A204.1 (cell line): Measurements from ENCODE around the gene PPIB.

Source experiments
- FAIRE-seq: peaks from 2 replicates; lab custom pipeline; 2012; peaks lifted over from hg19 to GRCh38; lab: Jason Lieb, UNC

The PPIB gene

GRCh38 chr15:64162869-64163658 lies at the start of gene PPIB:
Gene PPIB (minus strand): TSS chr15:64163022. CDS start chr15:64162986, 36 bp downstream.
- peak; percentile 29 for FAIRE-seq

GRCh38 chr15:64211696-64212095 lies 48.9 kb upstream of the PPIB start:
- no peak for FAIRE-seq

GRCh38 chr15:64210371-64210770 lies 47.5 kb upstream of the PPIB start:
- no peak for FAIRE-seq

GRCh38 chr15:64209680-64210334 lies 47.0 kb upstream of the PPIB start:
- peak; percentile 97 for FAIRE-seq

- FAIRE-seq, result no peak
Measured at GRCh38 chr15:64205202-64205601, 42.4 kb upstream of the PPIB start.

- no peak for FAIRE-seq
Measured at GRCh38 chr15:64197425-64197824, 34.6 kb upstream of the PPIB start.

- FAIRE-seq, result no peak
Measured at GRCh38 chr15:64193971-64194370, 31.1 kb upstream of the PPIB start.

GRCh38 chr15:64191971-64192830 lies 29.4 kb upstream of the PPIB start:
- FAIRE-seq, result no peak

- FAIRE-seq, result no peak
Measured at GRCh38 chr15:64187396-64188191, 24.8 kb upstream of the PPIB start.

GRCh38 chr15:64185146-64185911 lies 22.5 kb upstream of the PPIB start:
- no peak for FAIRE-seq

- FAIRE-seq, result no peak
Measured at GRCh38 chr15:64182859-64183370, 20.1 kb upstream of the PPIB start.

- FAIRE-seq, result no peak
Measured at GRCh38 chr15:64180235-64180824, 17.5 kb upstream of the PPIB start.

GRCh38 chr15:64166102-64166890 lies 3.5 kb upstream of the PPIB start:
- no peak for FAIRE-seq

- FAIRE-seq, result no peak
Measured at GRCh38 chr15:64164436-64164835, 1.6 kb upstream of the PPIB start.

GRCh38 chr15:64163659-64164362 lies 989 bp upstream of the PPIB start:
- FAIRE-seq, result no peak

GRCh38 chr15:64162478-64162868 lies 349 bp downstream of the PPIB start:
- no peak for FAIRE-seq

- no peak for FAIRE-seq
Measured at GRCh38 chr15:64161688-64162477, 939 bp downstream of the PPIB start.
